ENCODE results near the gene CUEDC1. TPM values are rescaled to one million over a fixed set of nuclear protein-coding genes. Genes with fewer than 3 reads are reported as not detected.

Gene CUEDC1
- total and polyA plus RNA-seq, 2 experiments from 2014 or later, result 11.6 to 23.3 TPM

DNA sequence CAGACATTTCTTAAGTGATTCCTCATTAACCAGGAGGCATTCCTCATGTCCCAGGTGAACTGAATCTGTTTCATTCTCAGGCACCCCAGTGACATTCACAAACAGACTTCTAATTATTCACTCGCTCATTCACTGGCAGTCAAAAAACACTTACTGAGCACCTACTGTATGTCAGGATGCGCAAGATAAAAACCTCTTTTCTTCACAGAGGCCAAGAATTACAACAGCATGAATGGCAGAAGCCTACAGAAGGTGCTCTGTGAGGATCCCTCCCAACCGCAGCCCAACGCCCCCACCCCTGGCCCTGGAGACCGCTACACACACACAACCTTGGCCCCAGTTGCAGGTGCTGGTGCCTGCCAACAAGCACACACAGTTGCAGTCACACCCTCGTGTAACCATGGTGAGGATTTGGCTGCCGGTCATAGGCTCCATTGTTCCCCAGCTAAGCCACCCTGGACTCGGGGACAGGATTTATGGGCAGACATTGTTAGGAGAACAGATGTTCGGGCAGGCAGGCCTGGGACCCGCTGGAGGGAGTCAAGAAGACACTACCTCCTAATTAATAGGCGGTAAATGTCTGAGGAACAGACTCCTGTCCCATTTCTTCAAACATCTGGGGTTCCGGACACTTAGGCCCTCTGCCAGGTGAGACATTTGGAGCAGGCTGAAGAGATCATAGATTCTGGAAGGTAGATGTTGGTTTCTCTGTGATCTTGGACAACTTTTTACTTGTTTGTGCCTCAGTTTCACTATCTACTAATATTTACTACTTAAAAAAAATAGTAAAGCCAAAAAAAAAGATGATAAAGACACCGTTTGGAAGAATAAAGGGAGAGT lies 43.2 kb downstream of the CUEDC1 start:
- no peaks in the 10 kb centered on the region for H3K36me3 ChIP-seq (replicated peaks; ENCODE audit: insufficient read depth, low read depth)
- TF ChIP-seq, protein P1, sequence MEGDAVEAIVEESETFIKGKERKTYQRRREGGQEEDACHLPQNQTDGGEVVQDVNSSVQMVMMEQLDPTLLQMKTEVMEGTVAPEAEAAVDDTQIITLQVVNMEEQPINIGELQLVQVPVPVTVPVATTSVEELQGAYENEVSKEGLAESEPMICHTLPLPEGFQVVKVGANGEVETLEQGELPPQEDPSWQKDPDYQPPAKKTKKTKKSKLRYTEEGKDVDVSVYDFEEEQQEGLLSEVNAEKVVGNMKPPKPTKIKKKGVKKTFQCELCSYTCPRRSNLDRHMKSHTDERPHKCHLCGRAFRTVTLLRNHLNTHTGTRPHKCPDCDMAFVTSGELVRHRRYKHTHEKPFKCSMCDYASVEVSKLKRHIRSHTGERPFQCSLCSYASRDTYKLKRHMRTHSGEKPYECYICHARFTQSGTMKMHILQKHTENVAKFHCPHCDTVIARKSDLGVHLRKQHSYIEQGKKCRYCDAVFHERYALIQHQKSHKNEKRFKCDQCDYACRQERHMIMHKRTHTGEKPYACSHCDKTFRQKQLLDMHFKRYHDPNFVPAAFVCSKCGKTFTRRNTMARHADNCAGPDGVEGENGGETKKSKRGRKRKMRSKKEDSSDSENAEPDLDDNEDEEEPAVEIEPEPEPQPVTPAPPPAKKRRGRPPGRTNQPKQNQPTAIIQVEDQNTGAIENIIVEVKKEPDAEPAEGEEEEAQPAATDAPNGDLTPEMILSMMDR (IDR thresholded peaks at IDR 0.05; ENCODE audit: poor library complexity), result no peak
- TF ChIP-seq EZH2phosphoT487 (IDR thresholded peaks at IDR 0.05; ENCODE audit: low read depth, severe bottlenecking, unreplicated experiment) (no peak), EZH2 (IDR thresholded peaks at IDR 0.05; ENCODE audit: borderline replicate concordance) (no peak)
- H3K4me3 ChIP-seq, result no peak overlapping the region
- H3K4me2 ChIP-seq, result no peak overlapping the region
- H3K9me3 ChIP-seq (ENCODE audit: low read depth), result no peaks in the 10 kb centered on the region
- no peaks in the 10 kb centered on the region for H3K9me2 ChIP-seq (replicated peaks; ENCODE audit: insufficient read depth)
- H3K79me2 ChIP-seq, result peaks cover 21% of the 10 kb centered on the region
- H4K20me1 ChIP-seq (ENCODE audit: insufficient read depth, poor library complexity, severe bottlenecking), result no peaks in the 10 kb centered on the region
- no peak for DNase-seq (ENCODE audit: low spot score)
- no peak overlapping the region for H3K27ac ChIP-seq
- peaks cover 21% of the 10 kb centered on the region for H3K4me1 ChIP-seq (ENCODE audit: insufficient read depth)
- no peaks in the 10 kb centered on the region for H3K27me3 ChIP-seq
- 65% methylated on average over 13 of the region's 13 CpGs for WGBS (ENCODE audit: low lambda C conversion rate, missing lambda C conversion rate)
- no peak overlapping the region for H2AFZ ChIP-seq

DNA sequence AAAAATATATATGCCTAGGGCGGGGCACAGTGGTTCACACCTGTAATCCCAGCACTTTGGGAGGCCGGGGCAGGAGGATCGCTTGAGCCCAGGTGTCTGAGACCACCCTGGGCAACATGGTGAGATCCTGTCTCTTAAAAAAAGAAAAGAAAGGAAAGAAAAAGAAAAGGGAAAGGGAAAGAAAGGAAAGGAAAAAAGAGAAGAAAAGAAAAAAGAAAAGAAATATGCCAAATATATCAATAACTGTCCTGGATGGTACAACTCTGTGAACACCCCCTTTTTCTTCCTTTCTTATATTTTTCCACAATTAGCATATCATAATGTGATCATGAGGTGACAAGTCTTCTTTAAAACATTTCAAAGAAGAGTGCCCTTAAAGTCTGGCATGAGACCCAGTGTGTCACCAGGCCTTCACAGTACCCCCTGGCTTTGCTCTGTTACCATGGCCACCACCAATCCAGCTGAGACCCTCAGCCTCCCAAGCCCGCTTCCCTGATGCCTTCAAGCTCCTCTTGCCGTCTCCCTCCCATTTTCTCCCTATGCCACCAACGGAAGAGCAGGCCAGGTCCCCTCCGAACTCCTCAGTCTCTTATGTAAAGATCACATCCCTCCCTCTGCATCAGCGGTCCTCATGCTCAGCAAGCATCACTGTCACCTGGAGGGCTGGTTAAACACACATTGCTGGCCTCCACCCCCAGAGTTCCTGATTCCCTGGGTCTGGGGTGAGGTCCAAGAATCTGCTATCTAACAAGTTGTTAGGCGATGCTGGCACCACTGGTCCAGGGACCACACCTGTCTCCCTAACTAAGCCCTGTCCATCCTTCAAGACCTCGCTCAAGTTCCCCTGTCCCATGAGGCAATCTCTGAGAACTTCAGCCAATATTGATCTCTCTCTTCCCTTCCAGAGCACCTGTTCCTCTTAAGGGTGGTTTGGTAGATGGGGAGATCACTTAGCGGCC lies 44.5 kb downstream of the CUEDC1 start:
- DNase-seq (ENCODE audit: low spot score), result no peak
- no peak overlapping the region for H3K4me2 ChIP-seq
- H2AFZ ChIP-seq, result no peak overlapping the region
- H3K27ac ChIP-seq, result no peak overlapping the region
- H3K9me3 ChIP-seq (ENCODE audit: low read depth), result no peaks in the 10 kb centered on the region
- TF ChIP-seq EZH2 (IDR thresholded peaks at IDR 0.05; ENCODE audit: borderline replicate concordance) (no peak), EZH2phosphoT487 (IDR thresholded peaks at IDR 0.05; ENCODE audit: low read depth, severe bottlenecking, unreplicated experiment) (no peak)
- TF ChIP-seq, protein P1 (IDR thresholded peaks at IDR 0.05; ENCODE audit: poor library complexity), result no peak
- 91% methylated on average over 11 of the region's 11 CpGs for WGBS (ENCODE audit: low lambda C conversion rate, missing lambda C conversion rate)
- no peaks in the 10 kb centered on the region for H3K9me2 ChIP-seq (replicated peaks; ENCODE audit: insufficient read depth)
- peaks cover 25% of the 10 kb centered on the region for H3K79me2 ChIP-seq
- H4K20me1 ChIP-seq (ENCODE audit: insufficient read depth, poor library complexity, severe bottlenecking), result no peaks in the 10 kb centered on the region
- H3K27me3 ChIP-seq, result no peaks in the 10 kb centered on the region
- no peak overlapping the region for H3K4me3 ChIP-seq
- H3K36me3 ChIP-seq (replicated peaks; ENCODE audit: insufficient read depth, low read depth), result no peaks in the 10 kb centered on the region
- H3K4me1 ChIP-seq (ENCODE audit: insufficient read depth), result peaks cover 9% of the 10 kb centered on the region

DNA sequence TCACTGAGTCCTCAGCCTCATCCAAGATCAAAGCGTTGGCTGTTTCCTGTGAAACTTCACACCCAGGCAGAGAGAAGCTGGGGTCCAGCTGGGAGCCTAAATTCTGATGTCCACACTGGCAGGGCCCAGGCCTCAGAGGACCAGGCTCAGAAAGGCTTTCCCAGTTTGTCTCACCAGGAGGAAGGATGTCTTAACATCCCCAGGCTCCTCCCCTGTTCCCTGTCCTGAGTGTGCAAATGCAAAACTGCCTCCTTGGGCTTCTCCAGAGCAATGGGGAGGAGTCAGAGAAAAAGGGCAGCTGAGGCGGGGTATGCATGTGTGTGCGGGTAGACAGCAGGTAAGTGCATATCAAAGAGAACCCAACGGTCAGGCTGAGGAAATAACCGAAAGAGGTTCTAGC lies 45.7 kb downstream of the CUEDC1 start:
- peaks cover 12% of the 10 kb centered on the region for H3K4me1 ChIP-seq (ENCODE audit: insufficient read depth)
- H3K36me3 ChIP-seq (replicated peaks; ENCODE audit: insufficient read depth, low read depth), result no peaks in the 10 kb centered on the region
- no peaks in the 10 kb centered on the region for H3K9me3 ChIP-seq (ENCODE audit: low read depth)
- H3K4me2 ChIP-seq, result no peak overlapping the region
- DNase-seq (ENCODE audit: low spot score), result no peak
- WGBS (ENCODE audit: low lambda C conversion rate, missing lambda C conversion rate), result 81% methylated on average over 5 of the region's 5 CpGs
- H2AFZ ChIP-seq, result no peak overlapping the region
- H3K27ac ChIP-seq, result no peak overlapping the region
- H3K27me3 ChIP-seq, result no peaks in the 10 kb centered on the region
- TF ChIP-seq EZH2 (IDR thresholded peaks at IDR 0.05; ENCODE audit: borderline replicate concordance) (no peak), EZH2phosphoT487 (IDR thresholded peaks at IDR 0.05; ENCODE audit: low read depth, severe bottlenecking, unreplicated experiment) (no peak)
- TF ChIP-seq, protein P1 (IDR thresholded peaks at IDR 0.05; ENCODE audit: poor library complexity), result no peak
- no peaks in the 10 kb centered on the region for H3K9me2 ChIP-seq (replicated peaks; ENCODE audit: insufficient read depth)
- H3K4me3 ChIP-seq, result no peak overlapping the region
- H4K20me1 ChIP-seq (ENCODE audit: insufficient read depth, poor library complexity, severe bottlenecking), result no peaks in the 10 kb centered on the region
- H3K79me2 ChIP-seq, result peaks cover 23% of the 10 kb centered on the region

Measured in hepatocyte (in vitro differentiated cells).